HepG2 (cell line): ENCODE data around the gene TBX15. TPM values are rescaled to one million over a fixed set of nuclear protein-coding genes. Genes with fewer than 3 reads are reported as not detected.

Experiments used
- ERF ChIP-seq: IDR thresholded peaks from 2 replicates; pipeline ENCODE4 v1.6.1; 2018; ENCODE audit warnings: missing biosample characterization, missing genetic modification reagents
- LCORL ChIP-seq, 2 experiments: fragments of 450-650 bp in 1 of 2; sonication (generic) in 1 of 2; formaldehyde crosslinking in 1 of 2; IDR thresholded peaks; 2 replicates each; pipeline versions ENCODE4 v1.5.0 to v1.6.1; 2017 to 2020; ENCODE audit warnings: antibody characterized with exemption in 1 of 2, missing genetic modification reagents in 1 of 2
- MIER2 ChIP-seq: IDR thresholded peaks from 2 replicates; pipeline ENCODE4 v1.6.1; 2016; ENCODE audit warnings: missing biosample characterization, missing genetic modification reagents
- MTF1 ChIP-seq: sonication (generic); formaldehyde crosslinking; IDR thresholded peaks from 2 replicates; pipeline ENCODE4 v1.5.0; 2020; ENCODE audit warnings: missing genetic modification reagents
- PAX8 ChIP-seq: sonication (generic); formaldehyde crosslinking; IDR thresholded peaks from 2 replicates; pipeline ENCODE4 v1.8.0; 2022; ENCODE audit warnings: mild to moderate bottlenecking, missing genetic modification reagents, borderline replicate concordance
- POLR2G ChIP-seq: fragments of 200-400 bp; formaldehyde crosslinking; IDR thresholded peaks from 2 replicates; pipeline ENCODE4 v1.6.1; 2018; ENCODE audit warnings: mild to moderate bottlenecking, low read depth, low read length, moderate library complexity
- SMAD3 ChIP-seq: sonication (generic); formaldehyde crosslinking; IDR thresholded peaks from 2 replicates; pipeline ENCODE4 v1.4.0; 2020; ENCODE audit warnings: missing genetic modification reagents
- SMARCE1 ChIP-seq: fragments of 450-650 bp; IDR thresholded peaks from 2 replicates; pipeline ENCODE4 v1.6.1; 2017; ENCODE audit warnings: borderline replicate concordance
- YY1 ChIP-seq: IDR thresholded peaks from 2 replicates; pipeline ENCODE4 v1.6.1; 2011; ENCODE audit warnings: low read length, low read depth, moderate library complexity, mild to moderate bottlenecking; ENCODE audit not compliant: insufficient read depth, insufficient replicate concordance
- ZNF12 ChIP-seq: sonication (generic); formaldehyde crosslinking; IDR thresholded peaks from 2 replicates; pipeline ENCODE4 v1.5.0; 2020; ENCODE audit warnings: missing genetic modification reagents
- ZNF20 ChIP-seq: sonication (generic); formaldehyde crosslinking; IDR thresholded peaks from 2 replicates; pipeline ENCODE4 v1.4.0; 2020; ENCODE audit warnings: mild to moderate bottlenecking, moderate library complexity, missing genetic modification reagents
- polyA plus RNA-seq, 8 experiments: library from polyadenylated mRNA; depleted of rRNA in 3 of 8; stranded (reverse) in 7 of 8; unstranded in 1 of 8; fragments of >200 nt; fragmentation: Illumina TruSeq in 4 of 8; extraction: Trizol in 4 of 8; gene quantifications; 2 replicates each; pipeline versions ENCODE4 v1.2.1 to v1.2.3, GENCODE V29; 2011 to 2016; ENCODE audit warnings: low read depth in 4 of 8, missing spikeins in 1 of 8, mixed read lengths in 1 of 8; ENCODE audit not compliant: insufficient read depth in 1 of 8
- total RNA-seq, 5 experiments: library from RNA; depleted of rRNA; stranded (reverse); fragments of >200 nt; fragmentation: Illumina TruSeq; extraction: Trizol; gene quantifications; 2 replicates each; pipeline ENCODE4 v1.2.3, GENCODE V29; 2016; ENCODE audit warnings: low read depth in 1 of 5
- TF ChIP-seq, protein P1 (sequence below): IDR thresholded peaks from 2 replicates; pipeline ENCODE4 v1.6.1; 2018; ENCODE audit warnings: missing genetic modification reagents
- TF ChIP-seq, protein P2 (sequence below): sonication (generic); formaldehyde crosslinking; conservative IDR thresholded peaks from 2 replicates; pipeline ENCODE4 v1.8.0; 2022; ENCODE audit warnings: missing genetic modification reagents
- TF ChIP-seq, protein P3 (sequence below): sonication (generic); formaldehyde crosslinking; IDR thresholded peaks from 2 replicates; pipeline ENCODE4 v1.4.0; 2020; ENCODE audit warnings: missing genetic modification reagents, borderline replicate concordance
- TF ChIP-seq, protein P4 (sequence below): sonication (generic); formaldehyde crosslinking; IDR thresholded peaks from 2 replicates; pipeline ENCODE4 v1.8.0; 2022; ENCODE audit warnings: mild to moderate bottlenecking, missing genetic modification reagents, moderate library complexity
- TF ChIP-seq, protein P5 (sequence below): sonication (generic); formaldehyde crosslinking; IDR thresholded peaks from 2 replicates; pipeline ENCODE4 v1.4.0; 2020; ENCODE audit warnings: missing genetic modification reagents, low read depth, mild to moderate bottlenecking, borderline replicate concordance
- TF ChIP-seq, protein P6 (sequence below): IDR thresholded peaks from 2 replicates; pipeline ENCODE4 v1.6.1; 2016; ENCODE audit warnings: missing compliant biosample characterization, missing genetic modification reagents, borderline replicate concordance

Gene TBX15
- total and polyA plus RNA-seq, 2 of the 13 experiments (the other 11 are each of a cell fraction or from before 2014, with no cell fraction given): 0.42 to 1.9 TPM

DNA sequence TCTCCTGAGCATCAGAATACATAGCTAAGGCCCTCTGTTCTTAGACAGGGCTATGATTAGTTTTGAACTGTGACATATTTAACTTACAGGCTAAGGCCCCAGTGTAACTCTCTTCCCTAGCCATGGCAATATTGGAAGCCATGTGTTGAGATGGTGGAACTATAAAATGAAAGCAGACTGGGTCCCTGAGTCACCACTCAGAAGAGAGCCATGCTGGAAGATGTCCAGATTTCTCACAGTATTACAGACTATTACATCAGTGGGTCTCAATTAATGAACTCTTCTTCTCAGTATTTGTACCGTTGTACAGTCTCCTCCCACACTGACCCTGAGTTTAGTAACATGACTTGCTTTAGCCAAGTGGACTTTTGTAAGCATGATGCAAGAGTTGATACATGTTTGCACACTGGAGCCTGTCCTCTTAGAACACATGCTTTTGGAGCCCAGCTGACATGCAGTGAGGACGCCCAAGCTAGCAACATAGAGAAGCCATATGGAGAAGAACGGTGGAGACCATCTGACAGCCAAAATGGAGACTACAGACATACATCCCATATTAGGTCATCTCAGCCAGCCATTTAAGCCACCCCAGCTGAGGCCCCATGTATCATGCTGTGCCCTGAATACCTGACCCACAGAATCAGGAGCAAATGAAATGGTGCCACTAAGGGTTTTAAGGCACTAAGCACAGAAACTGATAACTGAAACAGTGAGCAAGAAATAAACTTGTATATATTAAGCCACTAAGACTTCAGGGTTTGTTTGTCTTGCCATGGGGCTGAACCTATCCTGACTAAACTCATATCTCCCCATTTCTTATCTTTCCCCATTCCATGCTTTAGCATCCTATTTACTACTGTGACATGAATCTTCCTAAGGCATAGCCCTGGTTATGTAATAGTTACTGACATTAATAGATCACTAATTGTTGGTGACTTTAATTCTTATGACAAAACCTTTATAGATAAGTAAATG is 24.4 kb downstream of the TBX15 start (continued):
- TF ChIP-seq, protein P1, sequence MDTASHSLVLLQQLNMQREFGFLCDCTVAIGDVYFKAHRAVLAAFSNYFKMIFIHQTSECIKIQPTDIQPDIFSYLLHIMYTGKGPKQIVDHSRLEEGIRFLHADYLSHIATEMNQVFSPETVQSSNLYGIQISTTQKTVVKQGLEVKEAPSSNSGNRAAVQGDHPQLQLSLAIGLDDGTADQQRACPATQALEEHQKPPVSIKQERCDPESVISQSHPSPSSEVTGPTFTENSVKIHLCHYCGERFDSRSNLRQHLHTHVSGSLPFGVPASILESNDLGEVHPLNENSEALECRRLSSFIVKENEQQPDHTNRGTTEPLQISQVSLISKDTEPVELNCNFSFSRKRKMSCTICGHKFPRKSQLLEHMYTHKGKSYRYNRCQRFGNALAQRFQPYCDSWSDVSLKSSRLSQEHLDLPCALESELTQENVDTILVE (CRISPR knock-in tag): peak; percentile 91
- no peak for TF ChIP-seq PAX8 (CRISPR knock-in tag)
- peak; percentile 71; the same call in 1 of the 2 replicates for TF ChIP-seq SMAD3 (CRISPR knock-in tag)
- no peak for TF ChIP-seq ZNF20 (CRISPR knock-in tag)
- TF ChIP-seq, protein P2, sequence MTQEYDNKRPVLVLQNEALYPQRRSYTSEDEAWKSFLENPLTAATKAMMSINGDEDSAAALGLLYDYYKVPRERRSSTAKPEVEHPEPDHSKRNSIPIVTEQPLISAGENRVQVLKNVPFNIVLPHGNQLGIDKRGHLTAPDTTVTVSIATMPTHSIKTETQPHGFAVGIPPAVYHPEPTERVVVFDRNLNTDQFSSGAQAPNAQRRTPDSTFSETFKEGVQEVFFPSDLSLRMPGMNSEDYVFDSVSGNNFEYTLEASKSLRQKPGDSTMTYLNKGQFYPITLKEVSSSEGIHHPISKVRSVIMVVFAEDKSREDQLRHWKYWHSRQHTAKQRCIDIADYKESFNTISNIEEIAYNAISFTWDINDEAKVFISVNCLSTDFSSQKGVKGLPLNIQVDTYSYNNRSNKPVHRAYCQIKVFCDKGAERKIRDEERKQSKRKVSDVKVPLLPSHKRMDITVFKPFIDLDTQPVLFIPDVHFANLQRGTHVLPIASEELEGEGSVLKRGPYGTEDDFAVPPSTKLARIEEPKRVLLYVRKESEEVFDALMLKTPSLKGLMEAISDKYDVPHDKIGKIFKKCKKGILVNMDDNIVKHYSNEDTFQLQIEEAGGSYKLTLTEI (CRISPR knock-in tag): no peak
- TF ChIP-seq, protein P3, sequence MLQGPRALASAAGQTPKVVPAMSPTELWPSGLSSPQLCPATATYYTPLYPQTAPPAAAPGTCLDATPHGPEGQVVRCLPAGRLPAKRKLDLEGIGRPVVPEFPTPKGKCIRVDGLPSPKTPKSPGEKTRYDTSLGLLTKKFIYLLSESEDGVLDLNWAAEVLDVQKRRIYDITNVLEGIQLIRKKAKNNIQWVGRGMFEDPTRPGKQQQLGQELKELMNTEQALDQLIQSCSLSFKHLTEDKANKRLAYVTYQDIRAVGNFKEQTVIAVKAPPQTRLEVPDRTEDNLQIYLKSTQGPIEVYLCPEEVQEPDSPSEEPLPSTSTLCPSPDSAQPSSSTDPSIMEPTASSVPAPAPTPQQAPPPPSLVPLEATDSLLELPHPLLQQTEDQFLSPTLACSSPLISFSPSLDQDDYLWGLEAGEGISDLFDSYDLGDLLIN (CRISPR knock-in tag): no peak
- TF ChIP-seq MIER2 (CRISPR knock-in tag): peak; percentile 83; the same call in 1 of the 2 replicates
- TF ChIP-seq YY1: no peak
- TF ChIP-seq SMARCE1: no peak
- no peak for TF ChIP-seq LCORL (IDR thresholded peaks at IDR 0.05)
- peak; percentile 85; the same call in 1 of the 2 replicates for TF ChIP-seq LCORL (CRISPR knock-in tag; IDR thresholded peaks at IDR 0.05)
- TF ChIP-seq ERF (CRISPR knock-in tag): peak; percentile 92
- TF ChIP-seq ZNF12 (CRISPR knock-in tag): peak; percentile 97
- TF ChIP-seq, protein P4, sequence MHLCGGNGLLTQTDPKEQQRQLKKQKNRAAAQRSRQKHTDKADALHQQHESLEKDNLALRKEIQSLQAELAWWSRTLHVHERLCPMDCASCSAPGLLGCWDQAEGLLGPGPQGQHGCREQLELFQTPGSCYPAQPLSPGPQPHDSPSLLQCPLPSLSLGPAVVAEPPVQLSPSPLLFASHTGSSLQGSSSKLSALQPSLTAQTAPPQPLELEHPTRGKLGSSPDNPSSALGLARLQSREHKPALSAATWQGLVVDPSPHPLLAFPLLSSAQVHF (CRISPR knock-in tag): no peak
- no peak for TF ChIP-seq POLR2G
- TF ChIP-seq, protein P5, sequence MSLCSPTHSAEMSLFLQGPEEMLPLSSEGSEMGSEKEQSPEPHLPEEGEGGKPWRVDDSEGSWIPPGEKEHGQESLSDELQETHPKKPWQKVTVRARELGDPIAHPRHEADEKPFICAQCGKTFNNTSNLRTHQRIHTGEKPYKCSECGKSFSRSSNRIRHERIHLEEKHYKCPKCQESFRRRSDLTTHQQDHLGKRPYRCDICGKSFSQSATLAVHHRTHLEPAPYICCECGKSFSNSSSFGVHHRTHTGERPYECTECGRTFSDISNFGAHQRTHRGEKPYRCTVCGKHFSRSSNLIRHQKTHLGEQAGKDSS (CRISPR knock-in tag): peak; percentile 30; the same call in 1 of the 2 replicates
- TF ChIP-seq, protein P6, sequence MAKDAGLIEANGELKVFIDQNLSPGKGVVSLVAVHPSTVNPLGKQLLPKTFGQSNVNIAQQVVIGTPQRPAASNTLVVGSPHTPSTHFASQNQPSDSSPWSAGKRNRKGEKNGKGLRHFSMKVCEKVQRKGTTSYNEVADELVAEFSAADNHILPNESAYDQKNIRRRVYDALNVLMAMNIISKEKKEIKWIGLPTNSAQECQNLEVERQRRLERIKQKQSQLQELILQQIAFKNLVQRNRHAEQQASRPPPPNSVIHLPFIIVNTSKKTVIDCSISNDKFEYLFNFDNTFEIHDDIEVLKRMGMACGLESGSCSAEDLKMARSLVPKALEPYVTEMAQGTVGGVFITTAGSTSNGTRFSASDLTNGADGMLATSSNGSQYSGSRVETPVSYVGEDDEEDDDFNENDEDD: peak; percentile 64; the same call in 1 of the 2 replicates
- no peak for TF ChIP-seq MTF1 (CRISPR knock-in tag)
